Activated CD8-positive, alpha-beta T cell treated with anti-CD3 and anti-CD28 coated beads for 36 hours (primary cell): ENCODE measurements around the gene IFRD1. TPM values are rescaled to one million over a fixed set of nuclear protein-coding genes. Genes with fewer than 3 reads are reported as not detected.

Experiments used
- ATAC-seq: fragments of 200-7000 bp; cut with Tn5 transposase; one replicate; pipeline ENCODE4 v1.10.0; 2021; ENCODE audit warnings: mild to moderate bottlenecking, moderate library complexity
- CTCF ChIA-PET: fragments of 350-600 bp; sonication (Branson Sonifier 250); formaldehyde crosslinking; loops from one replicate; lab custom pipeline; 2021; ENCODE audit warnings: antibody characterized with exemption; lab: Charles Lee
- POLR2A ChIA-PET: fragments of 350-600 bp; sonication (Branson Sonifier 250); formaldehyde crosslinking; loops from one replicate; lab custom pipeline; 2021; ENCODE audit warnings: antibody characterized with exemption; lab: Charles Lee
- DNase-seq: peaks from one replicate; pipeline ENCODE4 v3.0.0-alpha.2; 2020
- H3K27ac Mint-ChIP-seq: one replicate; pipeline ENCODE4 v1.8.0; 2021; ENCODE audit warnings: mild to moderate bottlenecking, mixed read lengths
- H3K27me3 Mint-ChIP-seq: one replicate; pipeline ENCODE4 v1.8.0; 2021; ENCODE audit warnings: mixed read lengths
- H3K36me3 Mint-ChIP-seq: one replicate; pipeline ENCODE4 v1.8.0; 2021; ENCODE audit warnings: low read depth, mixed read lengths
- H3K4me1 Mint-ChIP-seq: one replicate; pipeline ENCODE4 v1.8.0; 2021; ENCODE audit warnings: low read depth, mixed read lengths
- H3K4me3 Mint-ChIP-seq: one replicate; pipeline ENCODE4 v1.8.0; 2021; ENCODE audit warnings: mild to moderate bottlenecking, moderate library complexity, mixed read lengths
- H3K9me3 Mint-ChIP-seq: one replicate; pipeline ENCODE4 v1.8.0; 2021; ENCODE audit warnings: mixed read lengths
- CTCF ChIP-seq: fragments of 200-600 bp; IDR thresholded peaks from one replicate; pipeline ENCODE4 v1.8.0; 2022; ENCODE audit warnings: antibody characterized with exemption, mild to moderate bottlenecking
- intact Hi-C: fragments of 100-400 bp; cut with micrococcal nuclease; formaldehyde crosslinking; loops from one replicate; pipeline ENCODE4 v1.10.0; 2022
- total RNA-seq, 2 experiments: library from RNA; stranded (reverse); gene quantifications; one replicate each; pipeline ENCODE4 v1.2.3, GENCODE V29; 2021

IFRD1 gene
- total RNA-seq, 2 experiments from 2014 or later = 54.1 to 54.5 TPM

GRCh38 chr7:112420236-112420861 is 29.9 kb upstream of the IFRD1 start:
- intact Hi-C loops = no loop called here
- H3K27ac Mint-ChIP-seq = no peak overlapping the region
- no peaks in the 10 kb centered on the region for H3K27me3 Mint-ChIP-seq
- no peak overlapping the region for H3K4me3 Mint-ChIP-seq
- H3K4me1 Mint-ChIP-seq = peaks cover 23% of the 10 kb centered on the region
- ATAC-seq = no peak
- no peak for DNase-seq
- ChIA-PET POLR2A (interaction anchor here (1.3 kb wide), 1 partner anchor 30 kb away, joined by 5 read pairs; the partner anchor contains the start of gene IFRD1), CTCF (interaction anchor here (1.5 kb wide), 1 partner anchor 14 kb away, joined by 4 read pairs; no protein-coding TSS in a partner anchor)
- H3K9me3 Mint-ChIP-seq = peaks cover 5% of the 10 kb centered on the region
- no peaks in the 10 kb centered on the region for H3K36me3 Mint-ChIP-seq
- TF ChIP-seq CTCF = no peak

GRCh38 chr7:112421666-112422486 is 28.4 kb upstream of the IFRD1 start:
- peak overlapping the region; percentile 78 for H3K27ac Mint-ChIP-seq
- H3K9me3 Mint-ChIP-seq = peaks cover 5% of the 10 kb centered on the region
- DNase-seq (peak; percentile 33), ATAC-seq (peak; percentile 85)
- CTCF ChIA-PET = no interaction called here
- POLR2A ChIA-PET = interaction anchor here (1.2 to 1.5 kb wide), 3 partner anchors 27 to 29 kb away, joined by 3 to 8 read pairs (median 5); partner anchors contain the start of gene IFRD1
- H3K36me3 Mint-ChIP-seq = no peaks in the 10 kb centered on the region
- peaks cover 23% of the 10 kb centered on the region for H3K4me1 Mint-ChIP-seq
- no peak for TF ChIP-seq CTCF
- no peaks in the 10 kb centered on the region for H3K27me3 Mint-ChIP-seq
- intact Hi-C loops = no loop called here
- H3K4me3 Mint-ChIP-seq = no peak overlapping the region

DNA sequence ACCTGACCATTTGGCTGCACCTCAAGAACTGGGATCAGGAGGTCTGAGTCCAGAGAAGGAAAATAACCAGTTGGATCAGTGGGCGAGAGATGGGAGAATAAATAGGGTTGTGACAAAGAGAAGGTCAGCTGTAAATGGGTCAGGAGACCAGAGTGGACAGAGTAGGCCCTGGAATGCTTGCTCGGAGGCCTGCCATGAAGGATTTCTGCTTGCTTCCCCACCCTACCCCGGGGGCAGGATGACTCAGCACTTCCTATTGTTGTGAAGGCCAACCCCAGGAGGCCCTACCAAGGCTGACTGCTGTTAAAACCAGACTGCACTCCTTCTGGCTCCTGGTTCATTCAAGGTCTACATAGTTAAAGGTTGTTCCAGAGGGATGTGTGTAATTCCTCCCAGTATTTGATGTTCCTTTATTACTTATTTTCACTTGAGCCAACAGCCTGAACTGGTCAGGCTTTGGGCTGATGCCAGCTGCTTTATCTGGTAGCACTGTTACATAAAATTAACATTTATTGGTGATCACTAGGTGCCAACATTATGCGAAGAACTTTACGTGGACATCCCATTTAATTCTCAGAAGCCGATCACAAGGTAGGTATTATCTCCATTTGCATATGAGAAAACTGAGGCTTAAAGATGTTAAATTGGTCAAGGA is 27.3 kb upstream of the IFRD1 start:
- intact Hi-C loops = no loop called here
- H3K36me3 Mint-ChIP-seq = no peaks in the 10 kb centered on the region
- peak; percentile 59 for DNase-seq
- H3K4me3 Mint-ChIP-seq = no peak overlapping the region
- H3K4me1 Mint-ChIP-seq = peaks cover 23% of the 10 kb centered on the region
- no peaks in the 10 kb centered on the region for H3K27me3 Mint-ChIP-seq
- peaks cover 3% of the 10 kb centered on the region for H3K9me3 Mint-ChIP-seq
- peak; percentile 64 for ATAC-seq
- no peak for TF ChIP-seq CTCF
- ChIA-PET POLR2A (interaction anchor here (1.2 kb wide), 2 partner anchors 28 to 36 kb away, joined by 3 to 8 read pairs; partner anchors contain the start of gene IFRD1), CTCF (no interaction called here)
- peak overlapping the region; percentile 78 for H3K27ac Mint-ChIP-seq

- no peak for DNase-seq
- Mint-ChIP-seq H3K27me3 (no peaks in the 10 kb centered on the region), H3K9me3 (no peaks in the 10 kb centered on the region), H3K4me1 (peaks cover 23% of the 10 kb centered on the region), H3K36me3 (no peaks in the 10 kb centered on the region), H3K4me3 (no peak overlapping the region), H3K27ac (no peak overlapping the region)
- no peak for ATAC-seq
- TF ChIP-seq CTCF = no peak
- intact Hi-C loops = no loop called here
- ChIA-PET POLR2A (interaction anchor here (1.2 to 1.3 kb wide), 2 partner anchors 27 to 35 kb away, joined by 3 read pairs; partner anchors contain the start of gene IFRD1), CTCF (no interaction called here)
Observed at GRCh38 chr7:112423987-112424386, 26.3 kb upstream of the IFRD1 start.
